Hippocampal formation (tissue), 2 donors: ENCODE results near the gene PTPN4.

Experiments
- DNase-seq, 2 donors: peaks; one replicate each; lab custom pipeline; 2025; lab: John Stamatoyannopoulos, UW

PTPN4 gene

GRCh38 chr2:119859528-119859927 lies 99.8 kb downstream of the PTPN4 start:
- DNase-seq = no peak

- no peak for DNase-seq
Measured at GRCh38 chr2:119860924-119861323, 101.2 kb downstream of the PTPN4 start.

GRCh38 chr2:119862127-119862889 lies 102.6 kb downstream of the PTPN4 start:
- DNase-seq = no peak

- DNase-seq = no peak
Measured at GRCh38 chr2:119864318-119864717, 104.6 kb downstream of the PTPN4 start.

GRCh38 chr2:119871725-119872124 lies 112.0 kb downstream of the PTPN4 start:
- DNase-seq = no peak

GRCh38 chr2:119873350-119874315 lies 113.9 kb downstream of the PTPN4 start:
- no peak for DNase-seq

- no peak for DNase-seq
Measured at GRCh38 chr2:119879502-119879901, 119.8 kb downstream of the PTPN4 start.

- DNase-seq = no peak
Measured at GRCh38 chr2:119888680-119889079, 129.0 kb downstream of the PTPN4 start.

- DNase-seq = no peak
Measured at GRCh38 chr2:119897736-119898395, 138.1 kb downstream of the PTPN4 start.

- DNase-seq = no peak
Measured at GRCh38 chr2:119901013-119901412, 141.3 kb downstream of the PTPN4 start.

- no peak for DNase-seq
Measured at GRCh38 chr2:119910566-119910965, 150.8 kb downstream of the PTPN4 start.

- no peak for DNase-seq
Measured at GRCh38 chr2:119914266-119914665, 154.5 kb downstream of the PTPN4 start.

GRCh38 chr2:119921825-119922224 lies 162.1 kb downstream of the PTPN4 start:
- no peak for DNase-seq

- DNase-seq = no peak
Measured at GRCh38 chr2:119922699-119923098, 163.0 kb downstream of the PTPN4 start.

- DNase-seq = no peak
Measured at GRCh38 chr2:119929537-119929936, 169.8 kb downstream of the PTPN4 start.

GRCh38 chr2:119932809-119933208 lies 173.1 kb downstream of the PTPN4 start:
- DNase-seq = no peak

- no peak for DNase-seq
Measured at GRCh38 chr2:119934319-119934718, 174.6 kb downstream of the PTPN4 start.

GRCh38 chr2:119937680-119938079 lies 178.0 kb downstream of the PTPN4 start:
- DNase-seq = no peak

- no peak for DNase-seq
Measured at GRCh38 chr2:119939915-119940314, 180.2 kb downstream of the PTPN4 start.

GRCh38 chr2:119940856-119941255 lies 181.1 kb downstream of the PTPN4 start:
- no peak for DNase-seq

GRCh38 chr2:119941388-119941787 lies 181.7 kb downstream of the PTPN4 start:
- no peak for DNase-seq

- no peak for DNase-seq
Measured at GRCh38 chr2:119941981-119942513, 182.3 kb downstream of the PTPN4 start.
